ENCODE results near the gene THNSL1. TPM values are rescaled to one million over a fixed set of nuclear protein-coding genes. Genes with fewer than 3 reads are reported as not detected.
A peak's percentile ranks its signal among the peaks of the same experiment; 100 is the strongest.

The THNSL1 gene
- total RNA-seq, 1 donor from 2014 or later: 2.7 TPM

DNA sequence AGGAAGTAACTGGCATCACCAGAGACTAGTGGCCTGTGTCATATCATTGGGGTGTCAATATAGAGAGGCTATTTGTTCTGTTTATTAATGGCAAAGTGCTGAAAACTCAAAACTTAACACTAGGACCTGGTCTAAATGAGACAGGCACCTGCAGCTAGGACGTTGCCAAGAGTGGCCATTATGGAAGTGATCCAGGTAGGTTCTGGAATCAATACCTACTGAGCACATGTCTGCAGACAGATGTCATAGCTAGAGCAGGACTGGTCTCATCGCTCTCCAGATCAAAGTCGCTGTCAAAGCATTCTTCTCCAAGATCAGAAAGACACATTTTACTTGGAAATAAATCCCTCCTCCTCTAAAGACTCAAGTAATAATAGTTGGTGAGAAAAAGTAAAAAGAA lies 40.3 kb downstream of the THNSL1 start:
- DNase-seq (ENCODE audit: low read depth, low spot score): no peak

DNA sequence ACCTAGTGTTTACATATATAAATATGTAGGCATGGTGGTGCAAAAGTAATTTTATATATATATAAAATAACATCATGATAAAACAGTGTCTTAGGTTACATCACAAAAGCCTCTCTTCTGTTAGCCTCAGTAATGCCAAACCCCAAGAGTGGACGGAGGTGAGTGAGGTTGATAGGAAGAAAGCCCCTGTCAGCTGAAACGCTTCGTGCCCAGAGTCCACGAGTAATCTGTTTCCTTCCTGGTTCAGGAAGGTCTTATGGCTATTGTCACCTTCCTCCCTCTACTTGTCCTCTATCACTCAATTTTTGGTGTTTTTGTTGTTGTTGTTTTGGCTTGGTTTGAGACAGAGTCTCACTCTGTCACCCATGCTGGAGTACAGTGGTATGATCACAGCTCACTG lies 41.5 kb downstream of the THNSL1 start:
- no peak for DNase-seq (ENCODE audit: low read depth, low spot score)

GRCh38 chr10:25059990-25060389 lies 43.6 kb downstream of the THNSL1 start:
- DNase-seq (ENCODE audit: low read depth, low spot score): peak; percentile 43

GRCh38 chr10:25061125-25061524 lies 44.7 kb downstream of the THNSL1 start:
- DNase-seq (ENCODE audit: low read depth, low spot score): no peak

GRCh38 chr10:25061711-25062449 lies 45.5 kb downstream of the THNSL1 start:
- DNase-seq (ENCODE audit: low read depth, low spot score): no peak

GRCh38 chr10:25063157-25063556 lies 46.7 kb downstream of the THNSL1 start:
- no peak for DNase-seq (ENCODE audit: low read depth, low spot score)

- no peak for DNase-seq (ENCODE audit: low read depth, low spot score)
These were observed 47.2 kb downstream of the THNSL1 start for GRCh38 chr10:25063644-25064043.

DNA sequence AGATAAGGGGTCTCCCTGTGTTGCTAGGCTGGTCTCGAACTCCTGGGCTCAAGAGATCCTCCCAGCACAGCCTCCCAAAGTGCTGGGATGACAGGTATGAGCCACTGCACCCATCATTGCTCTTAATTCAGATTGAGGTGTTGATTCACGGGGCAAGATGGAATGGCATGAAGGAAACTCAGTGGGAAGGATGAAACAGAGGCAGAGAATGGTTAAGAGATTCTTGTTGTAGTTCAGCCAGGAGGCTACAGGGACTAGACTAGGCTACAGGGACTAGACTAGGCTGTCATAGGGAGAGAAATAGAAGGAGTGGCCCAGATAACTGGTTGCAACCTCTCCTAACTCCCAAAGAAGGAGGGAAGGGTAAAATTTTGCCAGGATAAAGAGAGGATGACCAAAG lies 48.0 kb downstream of the THNSL1 start:
- no peak for DNase-seq (ENCODE audit: low read depth, low spot score)

- no peak for DNase-seq (ENCODE audit: low read depth, low spot score)
These were observed 49.5 kb downstream of the THNSL1 start for GRCh38 chr10:25065761-25066476.

GRCh38 chr10:25068152-25069058 lies 52.0 kb downstream of the THNSL1 start:
- peak; percentile 39 for DNase-seq (ENCODE audit: low read depth, low spot score)

- DNase-seq (ENCODE audit: low read depth, low spot score): no peak
These were observed 54.8 kb downstream of the THNSL1 start for GRCh38 chr10:25071227-25071626.

GRCh38 chr10:25072786-25073185 lies 56.4 kb downstream of the THNSL1 start:
- DNase-seq (ENCODE audit: low read depth, low spot score): no peak

DNA sequence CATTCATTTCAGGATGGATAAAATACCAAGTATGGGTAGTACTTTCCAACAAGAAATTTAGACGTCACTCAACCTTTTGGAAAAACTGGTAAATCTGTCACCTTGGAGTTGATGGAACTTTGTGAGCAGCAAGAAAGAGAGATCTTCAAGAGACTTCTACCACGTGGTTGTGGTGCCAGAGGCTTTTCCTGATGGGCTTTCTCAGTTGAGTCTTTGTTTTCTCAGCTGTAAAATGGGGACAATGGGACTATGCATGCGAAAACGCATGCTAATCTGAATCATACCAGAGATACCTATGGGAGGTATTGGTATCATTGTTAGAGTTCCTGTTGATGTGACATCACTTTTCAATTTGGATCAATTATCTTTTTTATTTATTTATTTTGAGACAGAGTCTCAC lies 59.4 kb downstream of the THNSL1 start:
- DNase-seq (ENCODE audit: low read depth, low spot score): no peak

Other genes starting within 250 kb of the THNSL1 start
- 6.7 and 22.5 TPM in 2 replicates for gene PRTFDC1, start 64.0 kb upstream of the THNSL1 start, total RNA-seq
- 0.07 and 0.13 TPM in 2 replicates for gene ENKUR, start 454 bp upstream of the THNSL1 start, total RNA-seq
- under 0.01 and 0.07 TPM in 2 replicates for gene GPR158, start 158.4 kb downstream of the THNSL1 start, total RNA-seq

Data from pulmonary artery endothelial cell (primary cell).